TTC549 (cell line): ENCODE measurements around the gene TLE4.
"Not testable (repeated sequence)": the region's sequence is repeated elsewhere in the genome, so short reads cannot be mapped to it uniquely, and the experiment has no call there.

ENCODE experiments used
- FAIRE-seq: peaks from 2 replicates; lab custom pipeline; 2012; peaks lifted over from hg19 to GRCh38; lab: Jason Lieb, UNC

The TLE4 gene

GRCh38 chr9:79638806-79639205 lies 67.0 kb downstream of the TLE4 start:
- FAIRE-seq = no peak

- FAIRE-seq = no peak
Observed at GRCh38 chr9:79639354-79639753, 67.6 kb downstream of the TLE4 start.

GRCh38 chr9:79640067-79640466 lies 68.3 kb downstream of the TLE4 start:
- FAIRE-seq = not testable (repeated sequence)

GRCh38 chr9:79641070-79641469 lies 69.3 kb downstream of the TLE4 start:
- no peak for FAIRE-seq

DNA sequence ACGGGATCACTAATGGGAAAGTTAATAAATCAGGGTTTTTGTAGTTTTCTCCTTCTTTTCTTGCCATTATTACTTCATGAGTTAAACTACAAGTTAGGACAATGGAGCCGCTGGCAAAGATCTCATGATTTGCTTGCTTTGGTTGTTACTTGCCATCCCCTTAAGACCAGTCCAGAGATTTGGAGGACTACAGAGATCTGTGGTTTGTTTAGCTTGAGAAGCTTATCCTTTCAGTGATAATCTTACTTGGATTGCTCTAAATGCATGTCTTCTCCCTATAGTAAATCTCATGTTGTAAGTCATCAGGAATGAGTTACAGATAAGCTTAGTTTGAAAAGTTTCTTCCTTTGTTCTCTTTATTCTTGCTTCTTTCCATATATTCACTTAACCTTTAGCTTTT lies 70.9 kb downstream of the TLE4 start:
- FAIRE-seq = no peak

- no peak for FAIRE-seq
Observed at GRCh38 chr9:79644048-79644447, 72.3 kb downstream of the TLE4 start.

GRCh38 chr9:79644601-79645000 lies 72.8 kb downstream of the TLE4 start:
- FAIRE-seq = no peak

DNA sequence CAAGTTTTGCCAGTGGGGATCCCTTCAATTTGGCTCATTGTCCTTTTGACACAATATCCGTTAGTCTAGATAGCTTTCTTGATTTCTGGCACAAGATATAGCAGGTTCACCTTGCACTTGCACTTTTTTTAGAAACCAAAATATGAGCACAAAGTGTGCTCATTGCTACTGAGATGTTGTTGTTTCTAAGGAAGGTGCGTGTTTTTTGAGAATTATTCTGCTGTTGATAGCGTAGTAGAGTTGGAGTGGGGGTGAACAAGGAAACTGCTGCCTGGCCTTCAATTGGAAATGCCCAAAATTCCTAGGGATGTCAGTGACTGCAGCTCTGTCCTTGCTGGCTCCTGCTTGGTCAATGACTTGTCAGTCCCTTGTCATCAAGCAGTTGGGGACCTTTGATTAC lies 73.3 kb downstream of the TLE4 start:
- no peak for FAIRE-seq

DNA sequence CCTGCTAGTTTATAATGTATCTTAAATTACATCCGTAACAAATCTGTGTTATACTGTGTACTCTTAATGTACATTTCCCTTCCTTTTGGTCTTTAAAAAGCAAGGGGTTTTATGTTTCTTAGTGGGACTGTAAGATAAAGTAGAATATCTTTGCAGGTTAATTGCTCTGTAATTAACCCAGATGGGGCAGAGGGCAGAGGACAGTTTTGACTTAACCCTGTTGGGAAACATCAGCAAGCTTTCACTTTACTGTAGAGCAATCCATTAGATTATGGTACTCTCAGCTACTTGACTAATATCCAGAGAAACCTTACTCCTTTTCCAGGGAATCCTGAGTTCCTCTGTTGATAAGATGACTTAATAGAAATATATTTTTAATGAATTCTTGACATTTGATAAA lies 74.3 kb downstream of the TLE4 start:
- no peak for FAIRE-seq

DNA sequence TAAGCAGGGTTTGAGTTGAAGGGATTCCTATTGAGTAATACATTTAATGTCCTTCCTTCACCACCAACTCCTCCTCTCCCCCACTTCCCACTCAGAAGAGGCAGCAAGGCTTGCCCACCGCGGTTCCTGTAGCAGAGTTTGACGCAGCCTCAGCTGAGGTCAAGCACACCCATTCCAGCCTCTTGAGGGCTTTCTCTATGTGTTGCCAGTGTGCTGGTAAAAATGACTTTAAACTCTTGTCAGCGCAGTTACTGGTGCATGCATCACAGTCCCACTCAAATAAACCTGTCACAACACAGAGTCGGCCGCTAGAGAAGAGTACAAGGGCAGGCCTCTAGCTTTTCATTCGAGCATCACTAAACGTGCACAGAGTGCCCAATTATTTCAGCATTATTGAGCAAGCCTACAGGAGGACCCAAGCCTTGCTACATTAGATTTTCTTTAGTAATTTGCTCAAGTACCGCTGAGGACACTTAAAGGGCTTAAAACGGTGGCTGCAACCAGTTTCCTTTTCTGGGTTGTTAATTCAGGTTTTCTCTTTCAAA lies 79.6 kb downstream of the TLE4 start:
- FAIRE-seq = no peak

DNA sequence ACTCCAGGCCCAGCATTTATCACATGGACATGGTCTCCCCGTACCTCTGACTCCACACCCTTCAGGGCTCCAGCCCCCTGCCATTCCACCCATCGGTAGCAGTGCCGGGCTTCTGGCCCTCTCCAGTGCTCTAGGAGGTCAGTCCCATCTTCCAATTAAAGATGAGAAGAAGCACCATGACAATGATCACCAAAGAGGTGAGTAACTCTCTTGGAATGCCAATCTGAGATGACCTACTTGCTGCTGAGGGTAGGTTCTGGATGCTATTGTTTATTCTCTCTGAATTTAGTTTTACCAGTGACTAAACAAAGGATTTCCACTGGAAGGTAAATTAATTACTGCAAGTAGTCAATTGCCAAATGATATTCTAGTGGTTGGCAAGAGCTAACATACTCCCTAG lies 80.8 kb downstream of the TLE4 start:
- FAIRE-seq = no peak

DNA sequence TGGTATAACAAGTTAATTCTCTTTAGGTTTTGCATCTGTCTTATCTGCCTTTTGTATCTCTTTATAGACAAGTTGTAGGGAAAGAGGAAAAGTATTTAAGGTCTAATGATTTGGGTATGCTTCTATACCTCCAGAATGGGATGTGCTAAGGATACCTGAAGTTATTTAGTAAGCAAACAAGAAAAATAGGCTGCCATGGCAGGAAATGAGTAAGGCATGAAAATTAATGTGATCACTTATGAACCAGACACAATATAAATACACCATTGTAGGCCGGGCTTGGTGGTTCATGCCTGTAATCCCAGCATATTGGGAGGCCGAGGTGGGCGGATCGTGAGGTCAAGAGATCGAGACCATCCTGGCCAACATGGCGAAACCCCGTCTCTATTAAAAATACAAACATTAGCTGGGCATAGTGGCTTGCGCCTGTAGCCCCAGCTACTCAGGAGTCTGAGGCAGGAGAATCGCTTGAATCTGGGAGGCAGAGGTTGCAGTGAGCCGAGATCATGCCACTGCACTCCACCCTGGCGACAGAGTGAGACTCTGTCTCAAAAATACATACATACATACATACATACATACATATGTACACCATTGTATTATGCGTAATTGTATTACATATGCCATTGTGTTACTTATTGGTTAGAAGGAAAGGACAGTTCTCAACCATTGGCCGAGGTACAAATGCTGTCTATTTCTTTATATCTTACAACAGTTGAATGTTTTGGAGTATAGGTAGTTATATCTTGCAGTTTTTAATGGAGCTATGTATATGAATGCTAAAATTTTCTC lies 83.0 kb downstream of the TLE4 start:
- FAIRE-seq = not testable (repeated sequence)

DNA sequence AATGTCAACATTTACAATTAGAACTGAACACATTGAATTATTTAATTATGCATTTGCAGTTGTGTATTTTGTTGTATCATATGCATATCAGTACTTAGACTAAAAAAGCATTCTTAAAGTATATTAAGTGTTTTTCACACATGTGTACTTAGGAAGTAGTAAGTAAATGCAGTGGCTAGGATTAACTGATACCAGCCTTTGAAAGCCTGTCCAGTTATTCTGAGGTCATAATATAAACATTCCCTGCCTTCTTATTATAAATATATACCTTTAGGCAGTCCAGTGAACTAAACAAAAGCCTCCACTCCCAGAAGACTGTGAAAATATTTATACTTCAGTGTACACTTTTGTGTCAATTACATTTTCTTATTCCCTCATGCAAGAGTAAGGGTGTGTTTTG lies 83.8 kb downstream of the TLE4 start:
- no peak for FAIRE-seq

DNA sequence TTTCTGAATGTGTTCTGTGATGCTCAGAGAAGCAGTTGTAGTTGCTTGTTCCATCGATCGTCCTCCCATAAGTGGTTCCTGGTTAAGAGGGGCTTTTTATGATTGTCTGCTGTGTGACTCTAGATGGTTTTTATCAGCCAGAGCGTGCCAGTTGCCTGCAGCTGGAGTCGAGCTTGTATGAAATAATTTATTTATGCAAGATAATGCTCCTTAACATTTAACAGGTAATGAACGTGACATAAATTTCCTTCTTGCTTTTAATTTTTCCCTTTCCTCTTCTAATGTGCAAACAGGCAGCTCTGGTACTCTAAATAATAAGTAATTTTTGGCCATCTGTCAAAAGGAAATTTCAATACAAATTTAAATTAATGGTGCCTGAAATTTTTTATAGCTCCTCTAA lies 84.4 kb downstream of the TLE4 start:
- FAIRE-seq = no peak

DNA sequence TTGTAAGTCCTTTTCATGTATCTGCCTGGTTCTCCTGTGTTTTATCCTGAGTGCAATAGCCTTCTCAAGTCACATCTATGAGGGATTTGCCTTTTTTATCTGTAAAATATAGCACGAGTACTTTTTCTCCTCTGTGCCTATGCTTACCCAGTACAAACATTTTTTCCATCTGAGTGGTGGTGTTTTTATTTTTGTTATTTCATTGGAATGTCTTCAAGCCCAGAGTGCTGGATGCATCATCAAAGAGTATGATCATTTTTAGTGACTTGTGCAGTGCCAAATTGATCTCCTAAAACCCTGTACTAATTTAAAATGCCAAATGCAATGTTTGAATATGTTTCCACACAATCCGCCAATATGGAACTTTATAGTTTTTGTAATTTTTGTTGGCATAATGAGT lies 86.1 kb downstream of the TLE4 start:
- no peak for FAIRE-seq

- FAIRE-seq = no peak
Observed at GRCh38 chr9:79658926-79659325, 87.2 kb downstream of the TLE4 start.

DNA sequence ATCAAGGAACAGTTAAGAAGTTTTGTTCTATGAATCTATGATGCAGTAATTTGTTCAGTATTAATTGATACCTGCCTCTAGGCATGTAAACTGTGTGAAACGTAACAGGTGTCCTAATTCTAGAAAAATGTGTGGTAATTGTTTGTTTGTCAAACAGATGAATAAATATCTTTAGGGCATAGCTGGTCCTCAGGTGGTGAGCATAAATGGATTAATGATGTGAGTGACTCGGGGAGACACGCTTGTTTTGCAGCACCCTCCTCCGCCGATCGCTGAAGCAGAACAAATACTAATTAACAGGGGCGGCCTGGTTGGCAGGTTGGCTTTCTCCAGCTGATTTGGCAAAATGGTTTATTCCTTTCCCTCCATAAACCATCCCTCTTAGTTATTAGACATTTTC lies 88.8 kb downstream of the TLE4 start:
- FAIRE-seq = no peak

DNA sequence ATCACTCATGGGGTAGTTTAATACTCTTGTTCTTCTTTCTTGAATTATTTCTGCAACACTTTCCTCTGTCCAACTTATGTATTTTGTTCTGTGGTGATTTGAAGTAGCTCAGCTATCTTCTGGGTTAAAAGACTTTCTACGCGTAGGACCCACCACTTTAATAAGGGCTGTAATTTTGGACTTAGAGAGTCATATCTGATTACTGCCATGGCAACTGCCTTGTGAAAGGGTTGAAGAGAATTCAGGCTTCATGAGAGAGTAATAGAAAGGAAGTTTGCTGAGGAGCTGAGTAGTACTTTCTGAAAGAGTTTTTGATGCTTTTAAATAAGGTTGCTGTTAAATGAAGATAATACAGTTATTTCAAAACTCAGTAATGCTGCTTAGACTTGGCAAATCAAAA lies 89.5 kb downstream of the TLE4 start:
- FAIRE-seq = no peak

- FAIRE-seq = no peak
Observed at GRCh38 chr9:79661886-79662536, 90.2 kb downstream of the TLE4 start.

DNA sequence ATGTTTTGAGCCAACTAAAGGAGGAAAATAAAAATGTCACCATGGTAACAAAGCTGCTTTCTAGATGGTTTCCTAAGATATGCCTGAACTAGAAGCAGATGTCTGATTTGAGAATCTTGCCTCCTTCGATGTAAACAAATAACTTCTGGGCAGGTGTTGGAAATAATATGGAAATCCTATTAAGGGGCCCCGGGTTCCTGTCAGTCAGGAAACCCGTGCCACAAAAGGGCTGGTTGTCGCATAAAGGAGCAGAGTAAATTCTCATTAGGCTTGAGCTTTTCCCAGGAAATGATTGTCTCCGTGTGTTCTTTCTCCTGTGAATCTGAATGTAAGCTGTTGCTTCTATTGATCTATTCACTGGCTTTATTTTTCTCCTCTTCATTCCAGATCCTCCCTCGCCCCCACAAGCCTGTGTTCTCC lies 90.8 kb downstream of the TLE4 start:
- no peak for FAIRE-seq

DNA sequence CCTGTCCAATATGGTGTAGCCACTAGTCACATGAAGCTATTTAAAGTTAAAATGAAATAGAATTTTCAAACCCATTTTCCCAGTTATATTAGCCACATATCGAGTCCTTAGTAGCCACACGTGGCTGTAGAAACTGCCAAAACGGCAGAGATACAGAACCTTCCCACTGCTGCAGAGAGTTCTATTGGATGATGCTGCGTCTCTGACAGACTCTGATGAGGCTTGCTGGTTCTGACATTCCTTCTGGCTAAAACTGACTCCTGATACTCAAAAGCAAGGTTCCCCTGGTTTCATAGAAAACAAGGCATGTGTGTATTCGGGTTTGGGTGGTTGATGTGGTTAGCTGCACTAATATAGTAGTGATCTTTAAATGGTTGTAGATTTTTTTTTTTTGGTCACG lies 91.5 kb downstream of the TLE4 start:
- no peak for FAIRE-seq

DNA sequence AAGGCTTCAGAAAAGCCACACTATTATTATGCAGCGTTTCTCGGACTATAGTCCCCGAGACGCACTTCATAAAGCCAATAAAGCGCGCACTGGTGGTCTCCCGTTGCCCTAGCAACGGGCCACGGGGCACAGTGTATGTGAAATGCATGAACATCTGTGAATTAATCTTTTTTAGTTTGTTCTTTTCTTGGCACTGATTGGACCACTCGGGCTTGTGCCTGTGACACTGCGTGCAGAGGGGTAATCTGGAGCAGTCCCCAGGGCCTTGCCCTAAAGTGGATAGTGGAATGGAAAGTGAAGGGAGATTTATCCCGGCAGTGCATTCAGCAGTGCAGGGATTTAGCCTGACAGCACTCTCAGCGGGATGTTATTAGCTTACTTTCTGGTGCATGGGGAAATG lies 92.1 kb downstream of the TLE4 start:
- FAIRE-seq = no peak

DNA sequence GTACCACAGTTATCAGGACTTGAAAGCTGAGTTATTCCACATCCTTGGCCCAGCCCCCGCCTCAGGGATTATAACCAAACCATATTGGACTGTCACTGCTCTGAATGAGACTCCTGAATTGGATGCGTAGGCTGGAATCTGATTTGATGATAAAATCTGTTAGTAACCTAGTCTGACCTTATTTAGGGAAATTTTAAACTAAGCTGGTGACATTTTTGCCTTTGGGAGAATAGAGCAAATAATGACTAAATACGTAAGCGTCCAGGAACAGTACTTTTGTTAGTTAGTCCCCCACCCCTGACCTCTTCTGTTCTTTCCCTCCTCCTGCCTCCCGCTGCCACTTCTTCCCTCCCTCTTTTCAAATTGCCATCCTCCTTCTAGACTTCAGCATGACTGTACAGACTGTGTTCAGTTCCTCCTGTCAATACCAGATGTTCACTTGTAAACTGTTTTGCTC lies 92.6 kb downstream of the TLE4 start:
- FAIRE-seq = no peak

DNA sequence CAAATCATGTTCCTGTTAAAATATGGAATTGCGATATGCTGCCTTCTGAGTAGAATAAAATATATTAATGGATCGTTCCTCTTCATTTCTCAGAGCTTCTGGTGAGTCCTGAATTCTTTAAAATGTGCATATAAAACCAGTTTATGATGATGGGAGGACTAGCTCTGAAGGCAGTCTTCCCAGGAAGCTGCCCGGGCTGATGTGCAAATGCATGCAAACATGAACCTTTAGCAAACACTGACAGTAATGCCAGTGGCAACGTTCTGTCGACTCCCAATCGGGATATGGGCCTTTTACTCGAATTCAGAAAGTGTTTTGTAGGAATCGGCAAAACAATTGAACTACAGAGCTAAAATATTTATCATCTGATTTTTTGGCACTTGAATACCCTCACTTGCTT lies 93.6 kb downstream of the TLE4 start:
- FAIRE-seq = no peak
